Chondrocyte (in vitro differentiated cells): ENCODE data around the gene RAB11FIP4. TPM values are rescaled to one million over a fixed set of nuclear protein-coding genes. Genes with fewer than 3 reads are reported as not detected.

Experiments used
- DNase-seq: peaks from one replicate; pipeline ENCODE4 v3.0.0; 2021; ENCODE audit warnings: mixed read lengths, low spot score
- H3K27ac Mint-ChIP-seq: one replicate; pipeline ENCODE4 v1.8.0; 2021; ENCODE audit warnings: mild to moderate bottlenecking, moderate library complexity, mixed read lengths; ENCODE audit not compliant: unreplicated experiment
- H3K27me3 Mint-ChIP-seq: 2 replicates; pipeline ENCODE4 v1.8.0; 2021; ENCODE audit warnings: low read depth, mixed read lengths
- H3K36me3 Mint-ChIP-seq: 2 replicates; pipeline ENCODE4 v1.8.0; 2021; ENCODE audit warnings: low read depth, mixed read lengths
- H3K4me1 Mint-ChIP-seq: 2 replicates; pipeline ENCODE4 v1.8.0; 2021; ENCODE audit warnings: low read depth, mild to moderate bottlenecking, mixed read lengths
- H3K4me3 Mint-ChIP-seq: one replicate; pipeline ENCODE4 v1.8.0; 2021; ENCODE audit warnings: mild to moderate bottlenecking, moderate library complexity, mixed read lengths; ENCODE audit not compliant: unreplicated experiment
- H3K9me3 Mint-ChIP-seq: 2 replicates; pipeline ENCODE4 v1.8.0; 2021; ENCODE audit warnings: low read depth, mixed read lengths
- total RNA-seq: library from RNA; stranded (reverse); gene quantifications from 3 replicates; pipeline ENCODE4 v1.2.1, GENCODE V29; 2021
- TF ChIP-seq, protein P1 (sequence below): fragments of 200-600 bp; sonication (generic); IDR thresholded peaks from 2 replicates; pipeline ENCODE4 v1.5.0; 2021; ENCODE audit warnings: antibody characterized with exemption, mild to moderate bottlenecking, moderate library complexity

RAB11FIP4 gene
- total RNA-seq, 1 donor from 2014 or later, result 0.30 TPM

DNA sequence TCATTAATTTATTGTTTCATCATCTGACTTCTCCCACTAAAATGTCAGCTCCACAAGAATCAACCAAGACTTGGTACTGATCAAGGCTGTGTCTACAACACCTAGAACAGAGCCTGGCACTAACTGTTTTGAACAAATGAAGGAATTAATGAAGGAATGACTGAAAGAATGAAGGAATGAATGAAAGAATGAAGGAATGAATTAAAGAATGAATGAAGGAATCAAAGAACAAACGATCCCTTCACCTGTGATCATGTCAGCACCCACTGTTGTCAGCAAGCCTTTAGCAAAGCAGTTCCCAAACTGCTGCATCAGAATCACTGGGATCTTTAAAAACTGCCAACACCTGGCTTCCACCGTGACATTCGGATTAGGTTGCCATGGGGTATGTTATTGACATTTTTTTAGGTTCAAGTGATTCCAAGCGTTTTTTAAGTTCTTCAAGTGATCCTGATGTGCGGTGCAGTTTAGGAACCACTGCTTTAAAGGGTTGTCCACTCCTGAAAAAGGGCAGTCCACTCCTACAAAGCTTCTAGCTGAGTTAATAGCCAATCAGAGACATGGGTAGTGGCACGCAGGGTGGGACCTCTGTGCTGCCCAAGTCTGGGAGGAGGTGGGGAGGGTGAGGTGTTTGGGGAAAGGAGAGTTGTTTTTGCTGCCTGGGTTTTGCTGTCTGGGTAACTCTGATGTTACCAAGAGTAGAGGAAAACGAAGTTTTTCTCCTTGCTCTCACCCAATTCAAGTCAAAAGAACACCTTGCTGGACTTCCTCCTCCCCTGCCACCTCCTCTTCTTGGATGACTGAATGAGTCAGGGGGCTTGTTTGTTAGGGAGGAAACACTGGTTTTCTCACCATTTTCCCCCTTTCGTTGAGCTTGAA, 89.7 kb downstream of the RAB11FIP4 start:
- Mint-ChIP-seq H3K27ac (no peak overlapping the region), H3K9me3 (no peaks in the 10 kb centered on the region), H3K4me3 (no peak overlapping the region), H3K36me3 (no peaks in the 10 kb centered on the region), H3K4me1 (no peaks in the 10 kb centered on the region), H3K27me3 (peaks cover 29% of the 10 kb centered on the region)
- TF ChIP-seq, protein P1, sequence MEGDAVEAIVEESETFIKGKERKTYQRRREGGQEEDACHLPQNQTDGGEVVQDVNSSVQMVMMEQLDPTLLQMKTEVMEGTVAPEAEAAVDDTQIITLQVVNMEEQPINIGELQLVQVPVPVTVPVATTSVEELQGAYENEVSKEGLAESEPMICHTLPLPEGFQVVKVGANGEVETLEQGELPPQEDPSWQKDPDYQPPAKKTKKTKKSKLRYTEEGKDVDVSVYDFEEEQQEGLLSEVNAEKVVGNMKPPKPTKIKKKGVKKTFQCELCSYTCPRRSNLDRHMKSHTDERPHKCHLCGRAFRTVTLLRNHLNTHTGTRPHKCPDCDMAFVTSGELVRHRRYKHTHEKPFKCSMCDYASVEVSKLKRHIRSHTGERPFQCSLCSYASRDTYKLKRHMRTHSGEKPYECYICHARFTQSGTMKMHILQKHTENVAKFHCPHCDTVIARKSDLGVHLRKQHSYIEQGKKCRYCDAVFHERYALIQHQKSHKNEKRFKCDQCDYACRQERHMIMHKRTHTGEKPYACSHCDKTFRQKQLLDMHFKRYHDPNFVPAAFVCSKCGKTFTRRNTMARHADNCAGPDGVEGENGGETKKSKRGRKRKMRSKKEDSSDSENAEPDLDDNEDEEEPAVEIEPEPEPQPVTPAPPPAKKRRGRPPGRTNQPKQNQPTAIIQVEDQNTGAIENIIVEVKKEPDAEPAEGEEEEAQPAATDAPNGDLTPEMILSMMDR, result no peak
- DNase-seq, result no peak

DNA sequence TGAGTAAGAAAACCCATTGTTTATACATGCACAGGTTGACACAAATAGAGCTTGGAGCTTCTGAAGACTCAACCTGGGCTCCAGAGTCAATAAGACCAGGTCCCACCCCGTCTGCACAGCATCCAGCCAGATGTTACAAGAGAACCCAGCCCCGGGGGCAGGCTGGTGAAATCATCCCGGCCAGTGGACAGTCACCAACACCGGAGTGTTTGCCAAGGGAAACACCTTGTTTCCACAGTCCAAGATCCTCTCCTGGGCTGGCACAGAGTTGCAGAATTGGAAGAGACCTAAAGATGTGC, 90.3 kb downstream of the RAB11FIP4 start:
- H3K4me3 Mint-ChIP-seq, result no peak overlapping the region
- H3K4me1 Mint-ChIP-seq, result no peaks in the 10 kb centered on the region
- no peaks in the 10 kb centered on the region for H3K9me3 Mint-ChIP-seq
- no peak for DNase-seq
- no peaks in the 10 kb centered on the region for H3K36me3 Mint-ChIP-seq
- TF ChIP-seq, protein P1, result no peak
- H3K27me3 Mint-ChIP-seq, result peaks cover 34% of the 10 kb centered on the region
- no peak overlapping the region for H3K27ac Mint-ChIP-seq

DNA sequence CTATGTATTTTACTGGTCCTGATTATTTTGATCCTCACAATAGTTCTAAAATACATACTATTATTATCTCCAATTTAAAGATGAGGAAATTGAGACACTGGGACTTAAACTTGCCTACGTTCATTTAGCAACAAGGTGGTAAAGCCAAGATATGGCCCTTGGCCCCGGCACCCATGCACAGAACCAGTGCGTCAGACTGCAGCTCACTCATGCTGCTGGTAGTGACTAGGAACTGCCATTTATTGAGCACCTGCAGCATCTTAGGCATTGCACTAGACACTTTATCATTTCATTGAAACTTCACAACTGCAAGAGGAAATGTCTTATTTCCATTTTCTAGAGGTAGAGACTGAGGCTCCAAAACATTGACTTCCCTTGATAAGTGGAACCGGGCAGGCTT, 93.3 kb downstream of the RAB11FIP4 start:
- peaks cover 44% of the 10 kb centered on the region for H3K27me3 Mint-ChIP-seq
- no peaks in the 10 kb centered on the region for H3K36me3 Mint-ChIP-seq
- no peak overlapping the region for H3K27ac Mint-ChIP-seq
- H3K4me3 Mint-ChIP-seq, result no peak overlapping the region
- peaks cover 7% of the 10 kb centered on the region for H3K4me1 Mint-ChIP-seq
- no peaks in the 10 kb centered on the region for H3K9me3 Mint-ChIP-seq
- TF ChIP-seq, protein P1, result no peak
- no peak for DNase-seq

DNA sequence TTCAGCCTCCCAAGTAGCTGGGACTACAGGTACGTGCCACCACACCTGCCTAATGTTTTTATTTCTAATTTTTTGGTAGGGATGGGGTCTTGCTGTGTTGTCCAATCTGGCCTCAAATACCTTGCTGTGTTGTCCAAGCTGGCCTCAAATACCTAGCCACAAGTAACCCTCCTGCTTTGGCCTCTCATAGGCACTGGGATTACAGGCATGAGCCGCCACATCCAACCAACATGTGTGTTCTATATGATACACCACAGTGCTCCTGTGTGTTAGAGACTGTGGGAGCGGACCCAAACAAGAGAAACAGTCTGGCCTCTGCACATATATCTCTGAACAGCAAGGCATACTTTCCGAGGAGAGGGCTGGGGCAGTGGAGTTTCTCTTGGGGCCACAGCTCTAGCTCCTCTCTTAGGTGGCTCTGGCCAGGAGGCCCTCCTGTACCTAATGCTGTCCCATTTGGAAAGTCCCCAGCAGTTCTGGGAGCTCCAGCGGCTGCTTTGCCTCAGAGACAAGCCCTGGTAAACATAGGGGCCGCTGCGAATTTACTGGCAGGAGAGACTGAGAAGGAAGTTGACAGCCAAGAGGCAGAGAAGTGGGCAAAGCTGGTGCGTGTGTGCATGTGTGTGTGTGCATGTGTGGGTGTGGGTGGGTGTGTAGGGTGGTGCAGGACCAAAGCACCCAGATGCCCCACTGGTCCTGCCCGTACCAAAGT, 95.0 kb downstream of the RAB11FIP4 start:
- Mint-ChIP-seq H3K9me3 (no peaks in the 10 kb centered on the region), H3K4me3 (peak overlapping the region; percentile 70), H3K36me3 (no peaks in the 10 kb centered on the region), H3K27ac (no peak overlapping the region), H3K27me3 (peaks cover 50% of the 10 kb centered on the region), H3K4me1 (peaks cover 7% of the 10 kb centered on the region)
- TF ChIP-seq, protein P1, result no peak
- DNase-seq, result no peak

DNA sequence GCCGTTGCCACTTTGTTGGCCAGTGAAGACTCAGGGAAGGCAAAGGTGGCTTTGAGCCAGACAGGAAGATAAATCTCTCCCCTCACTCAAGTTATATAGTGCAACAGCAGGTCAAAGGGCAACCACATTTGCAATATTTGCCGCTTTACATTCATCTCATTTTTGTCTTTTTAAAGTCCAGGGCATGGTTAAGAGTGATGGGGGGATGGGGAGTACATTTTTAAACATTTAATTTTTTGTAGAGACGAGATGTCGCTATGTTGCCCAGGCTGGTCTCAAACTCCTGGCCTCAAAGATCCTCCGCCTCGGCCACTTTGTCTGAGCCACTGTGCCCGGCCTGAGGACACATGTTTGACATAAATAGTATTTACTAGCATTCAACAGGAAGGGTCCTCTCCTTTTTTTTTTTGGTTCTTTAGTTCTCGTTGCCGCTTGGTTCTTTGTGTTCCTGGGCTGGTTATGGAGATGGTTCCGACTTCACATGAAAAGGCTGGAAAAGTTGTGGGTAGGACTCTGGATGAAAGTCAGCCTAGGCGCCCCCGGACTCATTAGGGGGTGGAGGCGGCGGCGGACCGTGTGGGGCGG, 95.7 kb downstream of the RAB11FIP4 start:
- Mint-ChIP-seq H3K4me3 (peak overlapping the region; percentile 70), H3K4me1 (peaks cover 7% of the 10 kb centered on the region), H3K27ac (no peak overlapping the region), H3K9me3 (no peaks in the 10 kb centered on the region), H3K36me3 (no peaks in the 10 kb centered on the region), H3K27me3 (peaks cover 46% of the 10 kb centered on the region)
- DNase-seq, result no peak
- TF ChIP-seq, protein P1, result no peak
